HG02884 (cell line): ENCODE measurements around the gene FSIP1.

Experiments used
- ATAC-seq: cut with Tn5 transposase; IDR thresholded peaks from one replicate; pipeline ENCODE4 v1.9.1; 2021; ENCODE audit warnings: mild to moderate bottlenecking, moderate library complexity; ENCODE audit not compliant: unreplicated experiment

FSIP1 gene

DNA sequence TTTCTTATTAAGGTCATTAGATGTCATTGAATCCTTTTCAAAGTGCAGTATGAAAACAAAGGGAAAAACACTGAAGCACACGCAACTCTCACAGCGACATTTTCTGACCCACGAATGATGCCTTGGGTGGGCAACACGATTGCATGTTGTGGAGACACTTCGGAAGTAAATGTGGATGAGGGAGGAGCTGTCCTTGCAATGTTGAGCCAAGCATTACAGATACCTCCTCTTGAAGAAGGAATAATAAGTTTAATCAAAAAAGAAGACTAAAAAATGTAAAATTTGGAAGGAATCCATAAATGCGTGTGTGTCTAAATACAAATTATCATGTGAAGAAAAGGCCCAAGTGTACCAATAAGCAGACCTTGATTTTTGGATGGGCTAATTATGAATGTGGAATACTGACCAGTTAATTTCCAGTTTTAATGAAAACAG lies 184.9 kb downstream of the FSIP1 start:
- ATAC-seq, result no peak

DNA sequence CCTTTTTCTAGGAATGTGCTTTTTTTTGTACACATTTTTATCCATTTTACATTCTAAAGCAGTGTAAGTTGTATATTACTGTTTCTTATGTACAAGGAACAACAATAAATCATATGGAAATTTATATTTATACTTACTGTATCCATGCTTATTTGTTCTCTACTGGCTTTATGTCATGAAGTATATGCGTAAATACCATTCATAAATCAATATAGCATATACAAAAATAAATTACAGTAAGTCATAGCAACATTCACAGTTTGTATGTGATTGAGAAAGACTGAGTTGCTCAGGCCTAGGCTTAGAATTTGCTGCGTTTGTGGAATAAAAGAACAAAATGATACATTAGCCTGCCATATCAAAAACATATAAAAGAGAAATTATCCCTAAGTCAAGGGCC lies 185.3 kb downstream of the FSIP1 start:
- no peak for ATAC-seq

DNA sequence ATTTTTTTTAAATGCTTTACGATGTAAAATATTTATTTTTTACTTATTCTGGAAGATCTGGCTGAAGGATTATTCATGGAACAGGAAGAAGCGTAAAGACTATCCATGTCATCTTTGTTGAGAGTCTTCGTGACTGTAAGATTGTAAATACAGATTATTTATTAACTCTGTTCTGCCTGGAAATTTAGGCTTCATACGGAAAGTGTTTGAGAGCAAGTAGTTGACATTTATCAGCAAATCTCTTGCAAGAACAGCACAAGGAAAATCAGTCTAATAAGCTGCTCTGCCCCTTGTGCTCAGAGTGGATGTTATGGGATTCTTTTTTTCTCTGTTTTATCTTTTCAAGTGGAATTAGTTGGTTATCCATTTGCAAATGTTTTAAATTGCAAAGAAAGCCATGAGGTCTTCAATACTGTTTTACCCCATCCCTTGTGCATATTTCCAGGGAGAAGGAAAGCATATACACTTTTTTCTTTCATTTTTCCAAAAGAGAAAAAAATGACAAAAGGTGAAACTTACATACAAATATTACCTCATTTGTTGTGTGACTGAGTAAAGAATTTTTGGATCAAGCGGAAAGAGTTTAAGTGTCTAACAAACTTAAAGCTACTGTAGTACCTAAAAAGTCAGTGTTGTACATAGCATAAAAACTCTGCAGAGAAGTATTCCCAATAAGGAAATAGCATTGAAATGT lies 186.1 kb downstream of the FSIP1 start:
- ATAC-seq, result no peak

DNA sequence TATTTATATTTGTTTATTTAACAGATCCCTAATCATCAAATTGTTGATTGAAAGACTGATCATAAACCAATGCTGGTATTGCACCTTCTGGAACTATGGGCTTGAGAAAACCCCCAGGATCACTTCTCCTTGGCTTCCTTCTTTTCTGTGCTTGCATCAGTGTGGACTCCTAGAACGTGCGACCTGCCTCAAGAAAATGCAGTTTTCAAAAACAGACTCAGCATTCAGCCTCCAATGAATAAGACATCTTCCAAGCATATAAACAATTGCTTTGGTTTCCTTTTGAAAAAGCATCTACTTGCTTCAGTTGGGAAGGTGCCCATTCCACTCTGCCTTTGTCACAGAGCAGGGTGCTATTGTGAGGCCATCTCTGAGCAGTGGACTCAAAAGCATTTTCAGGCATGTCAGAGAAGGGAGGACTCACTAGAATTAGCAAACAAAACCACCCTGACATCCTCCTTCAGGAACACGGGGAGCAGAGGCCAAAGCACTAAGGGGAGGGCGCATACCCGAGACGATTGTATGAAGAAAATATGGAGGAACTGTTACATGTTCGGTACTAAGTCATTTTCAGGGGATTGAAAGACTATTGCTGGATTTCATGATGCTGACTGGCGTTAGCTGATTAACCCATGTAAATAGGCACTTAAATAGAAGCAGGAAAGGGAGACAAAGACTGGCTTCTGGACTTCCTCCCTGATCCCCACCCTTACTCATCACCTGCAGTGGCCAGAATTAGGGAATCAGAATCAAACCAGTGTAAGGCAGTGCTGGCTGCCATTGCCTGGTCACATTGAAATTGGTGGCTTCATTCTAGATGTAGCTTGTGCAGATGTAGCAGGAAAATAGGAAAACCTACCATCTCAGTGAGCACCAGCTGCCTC lies 187.1 kb downstream of the FSIP1 start:
- no peak for ATAC-seq

DNA sequence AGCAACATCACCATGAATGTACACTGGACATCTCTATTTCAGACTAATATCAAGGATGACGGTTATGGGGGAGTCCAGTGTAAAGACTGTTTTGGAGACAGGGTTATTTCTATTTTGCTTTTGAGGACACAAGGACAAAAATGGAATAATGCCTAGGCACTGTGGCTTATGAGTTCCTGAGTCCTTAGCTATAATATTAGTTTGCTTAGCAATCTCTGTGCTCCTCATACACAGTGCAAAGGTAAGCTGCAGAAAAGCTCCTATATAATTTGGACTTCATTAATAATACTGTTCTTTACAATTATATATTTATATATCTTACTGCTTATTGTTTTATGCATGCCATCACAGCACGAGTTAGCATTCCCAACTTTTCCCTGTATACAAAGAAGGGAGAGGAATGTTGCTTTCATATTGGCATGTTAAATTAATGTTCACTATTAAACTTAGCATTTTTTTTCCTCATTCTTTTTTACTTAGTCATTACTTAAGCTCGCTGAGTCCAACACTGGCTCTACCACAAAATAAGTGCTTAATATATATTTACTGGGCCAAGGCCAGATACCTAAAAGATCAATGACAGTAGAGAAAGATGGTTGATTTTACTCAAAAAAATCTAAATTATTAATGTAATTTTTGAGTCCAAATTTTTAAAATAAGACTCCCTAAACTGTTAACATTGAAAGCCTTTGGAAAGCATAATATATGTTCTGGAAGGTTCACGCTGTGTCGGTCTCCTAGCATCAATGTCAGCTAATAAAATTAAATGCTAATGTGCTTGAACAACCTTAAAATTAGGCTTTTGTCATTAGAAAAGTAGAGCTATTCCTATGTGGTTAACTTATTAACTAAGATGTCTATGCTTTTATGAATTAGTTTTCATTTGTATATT lies 187.9 kb downstream of the FSIP1 start:
- ATAC-seq, result no peak

DNA sequence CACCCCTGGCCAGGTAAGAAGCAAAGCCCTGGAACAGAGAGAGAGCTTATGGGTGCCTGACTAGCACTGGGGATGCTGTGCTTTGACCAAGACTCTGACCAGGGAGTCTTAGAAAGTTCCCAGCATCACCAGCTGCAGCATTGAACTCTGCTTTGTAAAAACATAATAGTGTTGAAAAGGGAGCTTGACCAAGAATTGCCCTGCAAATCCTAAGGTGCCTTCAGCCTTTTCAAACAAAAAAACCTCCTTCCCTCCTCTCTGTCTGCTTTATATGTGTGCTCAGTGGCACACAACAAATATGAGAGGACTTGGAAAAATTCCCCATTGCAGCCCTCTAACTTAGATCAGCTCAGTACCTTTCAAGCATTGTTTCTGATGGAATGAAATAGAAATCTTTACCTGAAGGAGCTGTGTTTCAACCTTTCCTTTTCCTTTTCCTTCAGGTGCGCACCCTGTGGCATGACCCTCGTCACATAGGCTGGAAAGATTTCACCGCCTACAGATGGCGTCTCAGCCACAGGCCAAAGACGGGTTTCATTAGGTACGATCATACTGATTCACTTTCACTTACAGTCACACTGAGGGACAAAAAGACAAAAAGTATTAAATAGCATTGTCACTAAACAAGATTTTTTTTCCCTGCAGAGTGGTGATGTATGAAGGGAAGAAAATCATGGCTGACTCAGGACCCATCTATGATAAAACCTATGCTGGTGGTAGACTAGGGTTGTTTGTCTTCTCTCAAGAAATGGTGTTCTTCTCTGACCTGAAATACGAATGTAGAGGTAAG lies 188.8 kb downstream of the FSIP1 start:
- ATAC-seq, result no peak

DNA sequence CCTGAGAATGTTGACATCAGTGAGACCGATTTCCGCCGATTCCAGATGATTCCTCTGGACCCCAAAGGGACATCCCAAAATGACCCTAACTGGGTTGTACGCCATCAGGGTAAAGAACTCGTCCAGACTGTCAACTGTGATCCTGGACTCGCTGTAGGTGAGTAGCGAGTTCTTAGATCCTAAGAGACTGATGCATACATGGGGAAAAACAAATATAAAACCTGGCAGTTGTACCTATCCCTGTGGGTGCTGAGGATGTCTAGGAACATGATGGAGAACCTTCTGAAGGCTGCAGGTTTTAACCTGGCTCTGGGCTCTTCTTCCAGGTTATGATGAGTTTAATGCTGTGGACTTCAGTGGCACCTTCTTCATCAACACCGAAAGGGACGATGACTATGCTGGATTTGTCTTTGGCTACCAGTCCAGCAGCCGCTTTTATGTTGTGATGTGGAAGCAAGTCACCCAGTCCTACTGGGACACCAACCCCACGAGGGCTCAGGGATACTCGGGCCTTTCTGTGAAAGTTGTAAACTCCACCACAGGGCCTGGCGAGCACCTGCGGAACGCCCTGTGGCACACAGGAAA lies 189.5 kb downstream of the FSIP1 start:
- ATAC-seq, result no peak

DNA sequence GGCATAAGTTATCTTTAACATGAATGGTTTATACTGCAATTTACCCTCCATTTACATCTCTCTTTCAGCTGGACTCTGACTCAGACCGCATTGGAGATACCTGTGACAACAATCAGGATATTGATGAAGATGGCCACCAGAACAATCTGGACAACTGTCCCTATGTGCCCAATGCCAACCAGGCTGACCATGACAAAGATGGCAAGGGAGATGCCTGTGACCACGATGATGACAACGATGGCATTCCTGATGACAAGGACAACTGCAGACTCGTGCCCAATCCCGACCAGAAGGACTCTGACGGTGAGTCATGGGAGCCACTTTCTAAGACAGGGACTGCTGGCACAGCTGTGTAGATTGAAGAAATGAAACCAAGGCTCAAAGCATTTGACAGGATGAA lies 190.1 kb downstream of the FSIP1 start:
- ATAC-seq, result no peak

DNA sequence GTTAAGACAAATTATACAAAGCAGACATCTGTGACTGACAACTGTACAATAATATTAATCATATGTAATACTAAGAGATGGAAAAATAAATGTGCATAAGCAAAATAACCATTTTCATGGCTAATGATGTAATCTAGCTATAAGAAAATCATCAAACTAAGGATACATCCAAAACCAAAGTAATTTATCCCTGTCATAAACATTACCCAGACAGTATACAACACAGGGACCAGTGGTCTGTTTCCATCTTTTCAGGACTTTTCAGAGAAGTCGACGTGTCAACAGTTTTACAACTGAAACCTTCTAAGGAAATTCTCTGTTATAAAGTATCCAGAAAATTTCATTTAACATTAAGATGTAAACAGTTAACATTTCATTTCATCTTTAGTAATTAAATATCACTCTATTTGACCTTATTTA lies 190.7 kb downstream of the FSIP1 start:
- no peak for ATAC-seq

DNA sequence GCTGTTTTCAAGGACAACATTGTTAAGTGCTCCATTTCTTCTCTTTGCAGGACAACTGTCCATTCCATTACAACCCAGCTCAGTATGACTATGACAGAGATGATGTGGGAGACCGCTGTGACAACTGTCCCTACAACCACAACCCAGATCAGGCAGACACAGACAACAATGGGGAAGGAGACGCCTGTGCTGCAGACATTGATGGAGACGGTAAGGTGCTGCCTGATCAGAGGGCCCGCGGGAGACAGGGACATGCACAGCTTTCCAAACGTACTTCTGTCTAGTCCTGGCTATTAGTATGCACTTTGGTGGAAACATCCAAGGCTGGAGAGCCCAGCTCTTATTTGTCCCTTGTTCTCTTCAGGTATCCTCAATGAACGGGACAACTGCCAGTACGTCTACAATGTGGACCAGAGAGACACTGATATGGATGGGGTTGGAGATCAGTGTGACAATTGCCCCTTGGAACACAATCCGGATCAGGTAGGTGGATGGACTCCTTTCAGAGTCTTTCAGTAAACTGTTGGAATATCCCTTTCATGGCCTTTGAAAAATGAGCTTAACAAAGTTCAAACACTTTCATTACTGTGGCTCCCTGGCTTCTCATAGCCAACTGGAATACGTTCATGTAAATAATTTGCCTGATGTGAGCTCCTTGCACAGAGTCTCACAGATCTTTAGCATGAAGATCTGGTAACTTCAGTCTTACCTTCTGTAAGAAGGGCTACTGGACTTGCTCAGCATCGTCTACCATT lies 191.3 kb downstream of the FSIP1 start:
- no peak for ATAC-seq

DNA sequence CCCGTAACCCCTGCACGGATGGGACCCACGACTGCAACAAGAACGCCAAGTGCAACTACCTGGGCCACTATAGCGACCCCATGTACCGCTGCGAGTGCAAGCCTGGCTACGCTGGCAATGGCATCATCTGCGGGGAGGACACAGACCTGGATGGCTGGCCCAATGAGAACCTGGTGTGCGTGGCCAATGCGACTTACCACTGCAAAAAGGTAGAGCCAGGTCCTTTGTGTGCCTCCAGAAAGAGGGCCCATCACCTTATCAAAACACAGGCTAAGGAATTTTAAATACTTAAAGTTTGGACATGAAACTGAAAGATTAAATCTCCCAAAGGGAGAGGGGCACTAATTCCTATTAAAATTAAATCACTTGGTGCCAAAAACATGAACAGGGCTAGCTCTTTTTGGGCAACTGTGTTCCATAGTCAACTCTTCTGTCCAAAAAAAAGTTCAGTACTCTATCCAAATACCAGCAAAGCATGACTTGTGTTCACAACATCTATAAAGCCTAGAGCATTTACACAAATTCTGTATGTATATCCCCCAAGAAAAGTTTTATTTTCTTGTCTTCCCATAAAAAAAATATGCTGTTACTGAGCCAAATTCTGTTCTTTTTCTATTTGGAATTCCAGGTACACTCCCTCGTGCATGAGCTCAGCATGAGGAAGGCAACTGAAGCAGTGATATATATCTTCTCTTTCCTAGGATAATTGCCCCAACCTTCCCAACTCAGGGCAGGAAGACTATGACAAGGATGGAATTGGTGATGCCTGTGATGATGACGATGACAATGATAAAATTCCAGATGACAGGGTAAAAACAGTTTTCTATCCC lies 192.6 kb downstream of the FSIP1 start:
- no peak for ATAC-seq

DNA sequence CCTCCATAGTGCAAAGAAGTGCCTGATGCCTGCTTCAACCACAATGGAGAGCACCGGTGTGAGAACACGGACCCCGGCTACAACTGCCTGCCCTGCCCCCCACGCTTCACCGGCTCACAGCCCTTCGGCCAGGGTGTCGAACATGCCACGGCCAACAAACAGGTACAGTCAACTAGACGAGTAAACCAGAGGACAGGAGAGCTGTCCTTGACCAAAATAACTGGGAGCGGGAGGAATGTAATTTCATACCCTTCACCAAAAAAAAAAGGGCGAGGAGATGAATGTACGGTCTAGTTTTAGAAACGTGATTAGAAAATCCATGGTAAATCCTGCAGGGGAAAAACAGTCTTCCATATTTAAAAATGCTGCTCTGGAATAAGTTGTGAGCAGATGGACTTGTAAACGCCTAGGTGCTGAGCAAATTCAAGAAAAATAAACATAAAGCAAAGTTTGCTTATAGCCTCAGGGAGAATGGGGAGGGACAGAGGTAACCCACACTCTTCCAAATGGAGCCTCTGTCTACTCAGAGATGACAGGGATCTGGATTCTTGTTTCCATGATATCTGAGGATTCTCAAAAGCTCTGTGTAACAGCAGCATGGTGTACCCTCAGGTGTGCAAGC lies 193.3 kb downstream of the FSIP1 start:
- ATAC-seq, result no peak

DNA sequence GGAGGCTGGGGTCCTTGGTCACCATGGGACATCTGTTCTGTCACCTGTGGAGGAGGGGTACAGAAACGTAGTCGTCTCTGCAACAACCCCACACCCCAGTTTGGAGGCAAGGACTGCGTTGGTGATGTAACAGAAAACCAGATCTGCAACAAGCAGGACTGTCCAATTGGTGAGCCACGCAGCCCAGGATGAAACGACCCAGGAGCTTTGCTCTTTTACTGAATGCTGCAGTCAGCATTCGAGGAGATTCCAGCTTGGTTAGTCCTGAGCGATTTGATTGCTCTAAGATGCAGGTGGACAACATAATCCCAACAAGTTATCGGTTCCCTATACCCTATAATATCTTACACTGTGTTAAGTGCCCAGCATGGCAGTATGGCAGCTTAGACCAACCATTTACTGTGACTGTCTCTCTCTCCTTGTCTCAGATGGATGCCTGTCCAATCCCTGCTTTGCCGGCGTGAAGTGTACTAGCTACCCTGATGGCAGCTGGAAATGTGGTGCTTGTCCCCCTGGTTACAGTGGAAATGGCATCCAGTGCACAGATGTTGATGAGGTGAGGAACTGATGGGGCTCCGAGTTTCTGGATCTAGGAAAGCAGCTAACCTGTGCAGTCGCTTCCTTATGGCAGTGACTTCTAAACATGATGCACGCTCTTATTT lies 194.0 kb downstream of the FSIP1 start:
- ATAC-seq, result no peak

DNA sequence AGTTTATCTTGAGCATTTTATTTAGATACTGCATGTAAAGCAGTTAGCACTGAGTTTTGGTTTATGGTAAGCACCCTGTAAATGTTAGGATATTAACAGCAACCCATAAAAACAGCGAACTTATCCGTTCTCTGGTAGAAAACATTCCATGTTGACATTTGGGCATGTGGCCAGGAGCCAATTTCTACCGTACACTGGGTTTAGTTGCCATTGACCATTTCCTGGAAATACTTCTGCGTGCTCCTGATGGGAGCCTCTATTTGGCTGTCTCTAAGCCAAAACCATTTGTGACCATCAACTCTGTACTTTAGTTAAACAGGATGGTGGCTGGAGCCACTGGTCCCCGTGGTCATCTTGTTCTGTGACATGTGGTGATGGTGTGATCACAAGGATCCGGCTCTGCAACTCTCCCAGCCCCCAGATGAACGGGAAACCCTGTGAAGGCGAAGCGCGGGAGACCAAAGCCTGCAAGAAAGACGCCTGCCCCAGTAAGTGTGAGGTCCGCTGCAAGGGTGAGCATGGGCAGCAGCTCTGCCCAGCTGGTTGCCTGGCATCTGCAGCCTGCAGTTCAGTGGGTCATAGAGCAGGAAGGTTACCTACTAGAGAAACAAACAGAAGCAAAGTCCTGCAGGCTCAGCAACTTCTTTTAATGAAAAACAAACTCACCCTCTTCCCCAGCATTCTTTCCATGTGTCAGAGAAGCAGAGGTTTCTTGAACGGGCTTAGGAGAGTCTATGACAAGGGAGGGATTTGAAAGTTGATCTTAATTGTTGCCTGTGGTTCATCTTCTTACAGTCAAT lies 194.7 kb downstream of the FSIP1 start:
- no peak for ATAC-seq

DNA sequence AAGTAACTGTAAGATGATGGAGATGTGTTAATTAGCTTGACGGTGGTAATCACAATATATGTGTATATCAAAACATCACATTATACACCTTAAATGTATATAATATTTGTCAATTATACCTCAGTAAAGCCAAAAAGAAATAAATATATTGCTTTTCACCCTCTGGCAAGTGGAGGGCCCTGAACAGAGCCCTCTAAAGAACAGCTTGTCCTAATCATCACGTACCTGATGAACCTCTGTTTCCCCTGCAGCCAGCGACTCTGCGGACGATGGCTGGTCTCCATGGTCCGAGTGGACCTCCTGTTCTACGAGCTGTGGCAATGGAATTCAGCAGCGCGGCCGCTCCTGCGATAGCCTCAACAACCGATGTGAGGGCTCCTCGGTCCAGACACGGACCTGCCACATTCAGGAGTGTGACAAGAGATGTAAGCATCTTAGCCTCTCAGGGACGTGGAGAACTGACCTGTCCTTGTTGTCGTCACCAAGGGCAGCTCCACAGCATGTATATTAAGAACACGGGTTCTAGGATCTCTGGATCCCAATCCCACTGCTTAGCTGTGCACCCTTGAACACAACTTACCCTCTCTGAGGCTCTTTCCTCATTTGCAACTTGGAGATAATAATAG lies 195.4 kb downstream of the FSIP1 start:
- ATAC-seq, result no peak

DNA sequence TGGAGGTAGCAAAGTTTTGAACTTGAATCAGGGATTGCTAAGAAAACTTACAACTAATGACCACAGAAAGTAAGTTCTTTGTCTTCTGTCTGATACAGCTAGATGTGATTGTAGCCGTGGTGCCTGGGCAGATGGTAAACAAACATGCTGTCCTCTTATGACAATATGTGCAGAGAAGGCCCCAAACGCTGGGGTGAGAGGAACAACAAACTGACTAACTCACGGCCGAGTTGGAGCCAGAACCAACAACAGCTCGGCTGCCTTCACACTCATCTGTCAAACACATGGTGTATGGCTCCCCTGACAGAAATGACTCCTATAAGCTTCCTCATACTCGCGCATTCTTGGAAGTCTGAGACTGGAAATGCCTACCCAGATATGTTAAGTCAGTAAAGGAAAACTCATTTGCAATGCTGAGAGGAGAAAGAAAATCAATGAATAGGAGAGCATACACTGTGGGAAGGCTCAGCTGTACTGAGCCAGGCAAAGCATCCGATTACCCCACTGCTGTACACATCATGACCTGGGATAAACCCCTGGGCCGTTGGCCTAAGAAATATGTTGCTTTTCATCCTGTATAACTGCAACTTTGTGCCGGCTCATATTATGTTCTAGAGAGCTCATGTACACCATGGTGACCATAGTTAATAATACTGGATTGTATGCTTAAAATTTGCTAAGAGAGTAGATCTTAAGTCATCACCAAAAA lies 196.1 kb downstream of the FSIP1 start:
- no peak for ATAC-seq
